Upper lobe of right lung (tissue), 1 donor: Measurements from ENCODE around the gene DOK7. TPM values are rescaled to one million over a fixed set of nuclear protein-coding genes. Genes with fewer than 3 reads are reported as not detected.

Experiments used
- ATAC-seq: fragments of 200-7000 bp; cut with Tn5 transposase; one replicate; pipeline ENCODE4 v1.9.1; 2020; ENCODE audit warnings: mild to moderate bottlenecking, moderate library complexity
- DNase-seq: peaks from one replicate; pipeline ENCODE4 v3.0.0-alpha.2; 2020
- H3K27ac ChIP-seq: fragments of 200-600 bp; one replicate; pipeline ENCODE4 v1.8.0; 2022
- H3K27me3 ChIP-seq: fragments of 200-600 bp; one replicate; pipeline ENCODE4 v1.8.0; 2022; ENCODE audit warnings: mild to moderate bottlenecking
- H3K36me3 ChIP-seq: fragments of 200-600 bp; one replicate; pipeline ENCODE4 v1.8.0; 2022
- H3K4me1 ChIP-seq: fragments of 200-600 bp; one replicate; pipeline ENCODE4 v1.8.0; 2022
- H3K4me3 ChIP-seq: fragments of 200-600 bp; one replicate; pipeline ENCODE4 v1.8.0; 2022; ENCODE audit warnings: mild to moderate bottlenecking
- H3K9me3 ChIP-seq: fragments of 200-600 bp; one replicate; pipeline ENCODE4 v1.8.0; 2022
- CTCF ChIP-seq: fragments of 200-600 bp; IDR thresholded peaks from one replicate; pipeline ENCODE4 v1.8.0; 2022; ENCODE audit warnings: antibody characterized with exemption
- intact Hi-C: fragments of 100-400 bp; cut with DNase I; formaldehyde crosslinking; loops from one replicate; pipeline ENCODE4 v1.11.0; 2022
- total RNA-seq: library from RNA; stranded (reverse); fragmentation: NEBNext Ultra II Directional; extraction: Animal tissue kit (Norgen Biotek cat#: 25700); gene quantifications from one replicate; pipeline ENCODE4 v1.2.1, GENCODE V29; 2021
- donor health status: DM: no; HTN: yes; CAD: no; lungs with severe emphysema.

The DOK7 gene
- total RNA-seq, 1 donor from 2014 or later = 3.6 TPM

- no peak for ATAC-seq
- no peaks in the 10 kb centered on the region for H3K9me3 ChIP-seq
- TF ChIP-seq CTCF = no peak
- H3K27me3 ChIP-seq = peaks cover 48% of the 10 kb centered on the region
- no peaks in the 10 kb centered on the region for H3K36me3 ChIP-seq
- H3K27ac ChIP-seq = no peak overlapping the region
- H3K4me3 ChIP-seq = no peak overlapping the region
- intact Hi-C loops = no loop called here
- DNase-seq = no peak
- H3K4me1 ChIP-seq = peaks cover 8% of the 10 kb centered on the region
These were observed 25.7 kb downstream of the DOK7 start for GRCh38 chr4:3488820-3489219.

- DNase-seq (no peak), ATAC-seq (no peak)
- no peak for TF ChIP-seq CTCF
- Histone ChIP-seq H3K4me1 (peaks cover 8% of the 10 kb centered on the region), H3K36me3 (no peaks in the 10 kb centered on the region), H3K4me3 (no peak overlapping the region), H3K27ac (no peak overlapping the region), H3K27me3 (peaks cover 44% of the 10 kb centered on the region), H3K9me3 (no peaks in the 10 kb centered on the region)
- intact Hi-C loops = no loop called here
These were observed 26.4 kb downstream of the DOK7 start for GRCh38 chr4:3489451-3489962.

- intact Hi-C loops = no loop called here
- Histone ChIP-seq H3K9me3 (no peaks in the 10 kb centered on the region), H3K4me3 (no peak overlapping the region), H3K4me1 (no peaks in the 10 kb centered on the region), H3K36me3 (no peaks in the 10 kb centered on the region), H3K27me3 (peaks cover 34% of the 10 kb centered on the region), H3K27ac (no peak overlapping the region)
- TF ChIP-seq CTCF = no peak
- ATAC-seq (no peak), DNase-seq (no peak)
These were observed 28.7 kb downstream of the DOK7 start for GRCh38 chr4:3491681-3492405.

GRCh38 chr4:3492741-3493719 lies 29.9 kb downstream of the DOK7 start:
- intact Hi-C loops = no loop called here
- H3K27ac ChIP-seq = no peak overlapping the region
- no peak overlapping the region for H3K4me3 ChIP-seq
- H3K27me3 ChIP-seq = peaks cover 34% of the 10 kb centered on the region
- ATAC-seq (no peak), DNase-seq (no peak)
- no peak for TF ChIP-seq CTCF
- H3K9me3 ChIP-seq = no peaks in the 10 kb centered on the region
- H3K4me1 ChIP-seq = no peaks in the 10 kb centered on the region
- H3K36me3 ChIP-seq = no peaks in the 10 kb centered on the region

- intact Hi-C loops = no loop called here
- no peak for TF ChIP-seq CTCF
- Histone ChIP-seq H3K27me3 (peaks cover 34% of the 10 kb centered on the region), H3K4me1 (no peaks in the 10 kb centered on the region), H3K36me3 (no peaks in the 10 kb centered on the region), H3K4me3 (no peak overlapping the region), H3K27ac (no peak overlapping the region), H3K9me3 (no peaks in the 10 kb centered on the region)
- DNase-seq = no peak
- no peak for ATAC-seq
These were observed 30.8 kb downstream of the DOK7 start for GRCh38 chr4:3493720-3494461.
